Activated T-cell treated with anti-CD3 and anti-CD28 coated beads, Interleukin-2, amount 50 U/mL, for 72 hours (primary cell): ENCODE results near the gene SPOCK2. TPM values are rescaled to one million over a fixed set of nuclear protein-coding genes. Genes with fewer than 3 reads are reported as not detected.

Experiments
- ATAC-seq, 2 donors: fragments of 150-1000 bp; cut with Tn5 transposase; replicated peaks in 1 of 2; 2 replicates each; pipeline ENCODE4 v1.10.0; 2021; ENCODE audit warnings: moderate library complexity in 2 of 2, mild to moderate bottlenecking in 1 of 2
- DNase-seq, 2 donors: peaks; one replicate each; pipeline ENCODE4 v3.0.0; 2021 to 2022; ENCODE audit warnings: mixed read lengths in 1 of 2
- H3K27ac Mint-ChIP-seq: one replicate; pipeline ENCODE4 v1.8.0; 2022; ENCODE audit warnings: mild to moderate bottlenecking, moderate library complexity, mixed read lengths
- H3K27me3 Mint-ChIP-seq: one replicate; pipeline ENCODE4 v1.8.0; 2022; ENCODE audit warnings: low read depth, mixed read lengths
- H3K36me3 Mint-ChIP-seq, 2 donors: one replicate each; pipeline ENCODE4 v1.8.0; 2022; ENCODE audit warnings: mixed read lengths in 2 of 2, mild to moderate bottlenecking in 1 of 2; ENCODE audit not compliant: insufficient read depth in 2 of 2
- H3K4me1 Mint-ChIP-seq: one replicate; pipeline ENCODE4 v1.8.0; 2022; ENCODE audit warnings: low read depth, mixed read lengths
- H3K4me3 Mint-ChIP-seq, 2 donors: one replicate each; pipeline ENCODE4 v1.8.0; 2022; ENCODE audit warnings: mild to moderate bottlenecking in 2 of 2, mixed read lengths in 2 of 2, moderate library complexity in 2 of 2
- H3K9me3 Mint-ChIP-seq, 2 donors: one replicate each; pipeline ENCODE4 v1.8.0; 2022; ENCODE audit warnings: mixed read lengths in 2 of 2
- total RNA-seq, 2 donors: library from RNA; stranded (reverse); gene quantifications; one replicate each; pipeline ENCODE4 v1.2.3, GENCODE V29; 2022

The SPOCK2 gene
- total RNA-seq, 2 donors from 2014 or later: 253 to 291 TPM

GRCh38 chr10:72014785-72015480 is 73.4 kb downstream of the SPOCK2 start:
- ATAC-seq: no peak
- Mint-ChIP-seq H3K27ac (no peak overlapping the region), H3K4me3 (no peak overlapping the region), H3K27me3 (no peaks in the 10 kb centered on the region), H3K36me3 (no peaks in the 10 kb centered on the region), H3K9me3 (no peaks in the 10 kb centered on the region), H3K4me1 (no peaks in the 10 kb centered on the region)
- DNase-seq: no peak

- no peak for ATAC-seq
- DNase-seq: no peak
- Mint-ChIP-seq H3K27me3 (no peaks in the 10 kb centered on the region), H3K27ac (no peak overlapping the region), H3K36me3 (no peaks in the 10 kb centered on the region), H3K9me3 (no peaks in the 10 kb centered on the region), H3K4me3 (no peak overlapping the region), H3K4me1 (no peaks in the 10 kb centered on the region)
These were observed 74.2 kb downstream of the SPOCK2 start for GRCh38 chr10:72014197-72014596.

- Mint-ChIP-seq H3K4me1 (no peaks in the 10 kb centered on the region), H3K27me3 (no peaks in the 10 kb centered on the region)
These were observed 75.0 kb downstream of the SPOCK2 start for GRCh38 chr10:72013202-72013945.

GRCh38 chr10:72012796-72013195 is 75.6 kb downstream of the SPOCK2 start:
- H3K27me3 Mint-ChIP-seq: no peaks in the 10 kb centered on the region

More at GRCh38 chr10:72013202-72013945, 75.0 kb downstream of the SPOCK2 start:
- Mint-ChIP-seq H3K9me3 (no peaks in the 10 kb centered on the region), H3K4me3 (no peak overlapping the region), H3K36me3 (no peaks in the 10 kb centered on the region), H3K27ac (no peak overlapping the region)
- DNase-seq (no peak), ATAC-seq (no peak)

GRCh38 chr10:72011976-72012512 is 76.3 kb downstream of the SPOCK2 start:
- H3K4me3 Mint-ChIP-seq: no peak overlapping the region
- no peaks in the 10 kb centered on the region for H3K36me3 Mint-ChIP-seq
- H3K27me3 Mint-ChIP-seq: no peaks in the 10 kb centered on the region
- ATAC-seq: no peak
- H3K27ac Mint-ChIP-seq: no peak overlapping the region
- no peaks in the 10 kb centered on the region for H3K4me1 Mint-ChIP-seq
- no peaks in the 10 kb centered on the region for H3K9me3 Mint-ChIP-seq
- DNase-seq: no peak

More at GRCh38 chr10:72012796-72013195, 75.6 kb downstream of the SPOCK2 start:
- no peak for ATAC-seq
- H3K4me3 Mint-ChIP-seq: no peak overlapping the region
- H3K36me3 Mint-ChIP-seq: no peaks in the 10 kb centered on the region
- no peak for DNase-seq
- H3K4me1 Mint-ChIP-seq: no peaks in the 10 kb centered on the region
- no peak overlapping the region for H3K27ac Mint-ChIP-seq
- no peaks in the 10 kb centered on the region for H3K9me3 Mint-ChIP-seq

- Mint-ChIP-seq H3K27me3 (no peaks in the 10 kb centered on the region), H3K36me3 (no peaks in the 10 kb centered on the region), H3K4me1 (no peaks in the 10 kb centered on the region), H3K4me3 (no peak overlapping the region), H3K27ac (no peak overlapping the region), H3K9me3 (no peaks in the 10 kb centered on the region)
- DNase-seq: no peak
- no peak for ATAC-seq
These were observed 76.9 kb downstream of the SPOCK2 start for GRCh38 chr10:72011468-72011867.

- H3K4me1 Mint-ChIP-seq: no peaks in the 10 kb centered on the region
- ATAC-seq (no peak), DNase-seq (no peak)
- H3K9me3 Mint-ChIP-seq: no peaks in the 10 kb centered on the region
- no peaks in the 10 kb centered on the region for H3K36me3 Mint-ChIP-seq
- no peaks in the 10 kb centered on the region for H3K27me3 Mint-ChIP-seq
- H3K27ac Mint-ChIP-seq: no peak overlapping the region
- H3K4me3 Mint-ChIP-seq: no peak overlapping the region
These were observed 77.3 kb downstream of the SPOCK2 start for GRCh38 chr10:72011016-72011415.

GRCh38 chr10:72010234-72010973 is 77.9 kb downstream of the SPOCK2 start:
- Mint-ChIP-seq H3K4me3 (no peak overlapping the region), H3K4me1 (no peaks in the 10 kb centered on the region), H3K36me3 (no peaks in the 10 kb centered on the region), H3K9me3 (no peaks in the 10 kb centered on the region), H3K27me3 (no peaks in the 10 kb centered on the region), H3K27ac (no peak overlapping the region)
- ATAC-seq: no peak
- no peak for DNase-seq

GRCh38 chr10:72009425-72010081 is 78.8 kb downstream of the SPOCK2 start:
- no peak overlapping the region for H3K27ac Mint-ChIP-seq
- ATAC-seq: no peak

GRCh38 chr10:72009051-72009424 is 79.3 kb downstream of the SPOCK2 start:
- Mint-ChIP-seq H3K36me3 (no peaks in the 10 kb centered on the region), H3K9me3 (no peaks in the 10 kb centered on the region), H3K4me1 (no peaks in the 10 kb centered on the region), H3K27ac (no peak overlapping the region), H3K27me3 (no peaks in the 10 kb centered on the region), H3K4me3 (no peak overlapping the region)
- ATAC-seq (no peak), DNase-seq (no peak)

More at GRCh38 chr10:72009425-72010081, 78.8 kb downstream of the SPOCK2 start:
- no peak for DNase-seq
- no peak overlapping the region for H3K4me3 Mint-ChIP-seq
- no peaks in the 10 kb centered on the region for H3K9me3 Mint-ChIP-seq
- H3K36me3 Mint-ChIP-seq: no peaks in the 10 kb centered on the region
- no peaks in the 10 kb centered on the region for H3K27me3 Mint-ChIP-seq
- H3K4me1 Mint-ChIP-seq: no peaks in the 10 kb centered on the region
